Dendritic cell treated with granulocyte-macrophage colony-stimulating factor and Interleukin-4, amounts not matched to agents 40 ng/mL and 50 ng/mL, for 4 days (primary cell): Measurements from ENCODE around the gene ITPKB.
A peak's percentile ranks its signal among the peaks of the same experiment; 100 is the strongest.
"Not testable (repeated sequence)": the region's sequence is repeated elsewhere in the genome, so short reads cannot be mapped to it uniquely, and the experiment has no call there.

Experiments used
- H3K27ac Mint-ChIP-seq: one replicate; pipeline ENCODE4 v1.8.0; 2022; ENCODE audit warnings: mild to moderate bottlenecking, mixed read lengths
- H3K27me3 Mint-ChIP-seq: one replicate; pipeline ENCODE4 v1.8.0; 2022; ENCODE audit warnings: mild to moderate bottlenecking, mixed read lengths
- H3K36me3 Mint-ChIP-seq: one replicate; pipeline ENCODE4 v1.8.0; 2022; ENCODE audit warnings: low read depth, mixed read lengths
- H3K4me1 Mint-ChIP-seq: one replicate; pipeline ENCODE4 v1.8.0; 2022; ENCODE audit warnings: low read depth, mixed read lengths
- H3K4me3 Mint-ChIP-seq: one replicate; pipeline ENCODE4 v1.8.0; 2022; ENCODE audit warnings: mild to moderate bottlenecking, moderate library complexity, mixed read lengths
- H3K9me3 Mint-ChIP-seq: one replicate; pipeline ENCODE4 v1.8.0; 2022; ENCODE audit warnings: mixed read lengths
- intact Hi-C: fragments of 100-400 bp; cut with micrococcal nuclease; formaldehyde crosslinking; loops from one replicate; pipeline ENCODE4 v1.15.0; 2022

Gene ITPKB

DNA sequence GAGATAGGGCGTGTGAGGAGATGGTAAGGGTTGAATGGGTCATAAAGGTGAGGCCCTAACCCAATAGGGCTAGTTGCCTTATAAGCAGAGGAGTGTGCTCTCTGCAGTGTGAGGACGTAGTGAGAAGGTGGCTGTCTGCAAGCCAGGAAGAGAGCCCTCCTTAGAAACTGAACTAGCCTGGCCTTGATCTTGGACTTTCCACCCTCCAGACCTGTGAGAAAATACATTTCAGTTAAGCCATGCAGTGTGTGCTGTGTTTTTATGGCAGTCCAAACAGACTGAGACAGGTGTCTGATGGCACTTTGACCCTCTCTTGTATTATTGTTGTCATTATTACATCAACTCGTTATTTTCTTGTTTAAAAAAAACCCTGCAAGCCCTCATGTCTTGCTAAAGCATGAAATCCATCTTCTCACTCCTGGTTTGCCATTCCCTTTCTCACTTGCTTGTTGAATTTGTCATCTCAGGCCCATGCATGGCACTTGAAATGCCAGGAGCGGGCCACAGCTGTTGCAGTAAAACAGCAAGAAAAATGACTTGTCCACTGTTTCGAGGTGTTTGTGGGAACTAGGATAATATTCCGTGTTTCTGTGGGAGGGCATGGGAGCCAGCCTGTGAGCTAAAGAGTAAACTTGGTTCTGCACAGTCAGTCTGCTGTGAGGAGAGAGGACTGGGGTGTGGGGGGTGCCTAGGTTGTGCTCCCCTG is 111.9 kb downstream of the ITPKB start:
- Mint-ChIP-seq H3K4me3 (no peak overlapping the region), H3K9me3 (no peaks in the 10 kb centered on the region), H3K4me1 (peaks cover 35% of the 10 kb centered on the region), H3K36me3 (peaks cover 11% of the 10 kb centered on the region), H3K27ac (peak overlapping the region; percentile 60), H3K27me3 (peaks cover 7% of the 10 kb centered on the region)
- intact Hi-C loops: loop anchor here (5.0 kb wide), 1 partner anchor 75 kb away; no protein-coding TSS in a partner anchor

DNA sequence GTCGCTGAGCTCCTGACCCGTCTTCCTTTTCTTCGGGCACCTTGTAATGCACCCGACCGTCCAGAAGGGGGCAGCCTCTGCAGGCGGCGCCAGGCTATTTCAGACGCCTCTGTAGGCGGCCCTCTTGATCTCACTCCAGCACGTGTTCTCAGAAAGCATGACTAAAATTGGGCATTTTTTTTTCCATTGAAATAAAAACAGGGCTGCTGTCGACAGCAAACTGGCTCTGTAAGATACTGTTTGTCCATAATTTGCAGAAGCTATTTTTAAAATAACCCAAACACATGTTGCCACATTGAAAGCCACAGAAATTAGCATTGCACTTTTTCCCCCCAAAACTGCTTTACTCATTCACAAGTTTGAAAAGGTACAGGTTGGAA is 112.5 kb downstream of the ITPKB start:
- Mint-ChIP-seq H3K9me3 (no peaks in the 10 kb centered on the region), H3K27me3 (peaks cover 7% of the 10 kb centered on the region), H3K36me3 (peaks cover 4% of the 10 kb centered on the region), H3K27ac (peak overlapping the region; percentile 60), H3K4me1 (peaks cover 29% of the 10 kb centered on the region), H3K4me3 (no peak overlapping the region)
- intact Hi-C loops: loop anchor here (1.0 to 5.0 kb wide), 2 partner anchors 76 to 202 kb away; no protein-coding TSS in a partner anchor

DNA sequence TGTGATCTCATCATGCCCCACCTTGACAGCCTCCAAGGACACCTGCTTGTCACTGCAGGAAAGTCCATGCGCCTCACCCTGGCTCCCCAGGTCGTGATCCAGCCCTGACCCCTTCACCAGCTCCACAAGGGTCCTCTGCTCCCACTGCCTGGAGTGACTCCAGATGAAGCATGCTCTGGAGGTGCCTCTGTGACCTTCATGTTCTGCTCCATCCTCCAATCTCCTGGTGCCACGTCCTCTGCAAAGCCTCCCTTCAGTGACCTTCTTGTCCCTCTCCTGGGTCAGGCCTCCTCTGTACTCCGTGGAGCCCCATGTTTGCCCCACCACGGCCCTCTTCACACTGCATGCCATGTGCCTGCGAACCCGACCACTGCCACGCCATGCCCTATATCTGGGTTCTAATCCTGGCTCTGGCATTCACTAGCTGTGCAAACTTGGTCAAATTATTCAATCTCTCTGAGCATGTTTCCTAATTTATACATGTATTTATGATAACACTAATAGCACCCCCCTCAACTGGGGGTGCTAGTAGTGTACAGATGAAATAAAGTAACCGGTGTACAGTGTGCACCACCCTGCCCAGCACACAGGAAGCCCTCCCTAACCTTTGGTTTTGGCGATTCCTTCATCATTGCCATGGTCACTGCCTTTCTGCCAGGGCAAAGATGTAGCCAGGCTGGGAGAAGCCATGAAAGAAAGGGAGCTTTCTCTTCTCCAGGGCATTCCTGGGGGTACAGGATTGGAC is 113.1 kb downstream of the ITPKB start:
- H3K4me3 Mint-ChIP-seq: no peak overlapping the region

DNA sequence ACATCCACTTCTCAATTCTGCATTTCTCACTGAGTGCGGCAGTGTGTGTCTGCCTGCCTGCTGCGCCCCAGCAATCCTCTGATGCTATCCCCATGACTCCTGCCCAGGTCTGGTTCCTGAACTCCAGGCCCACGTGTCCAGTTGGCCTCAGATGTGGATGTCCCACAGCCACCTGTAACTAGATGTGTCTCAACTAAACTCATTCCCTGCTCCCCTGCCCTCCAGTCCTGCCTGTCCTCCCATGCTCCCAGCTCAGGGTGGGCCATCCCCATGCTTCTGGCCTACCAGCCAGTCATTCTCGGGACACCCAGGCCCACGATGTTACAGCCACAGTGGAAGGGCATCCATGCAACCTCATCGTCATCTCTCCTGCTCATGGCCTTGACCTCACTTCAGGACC is 113.8 kb downstream of the ITPKB start:
- Mint-ChIP-seq H3K27ac (no peak overlapping the region), H3K27me3 (peaks cover 7% of the 10 kb centered on the region), H3K4me1 (peaks cover 17% of the 10 kb centered on the region), H3K4me3 (no peak overlapping the region), H3K36me3 (no peaks in the 10 kb centered on the region), H3K9me3 (no peaks in the 10 kb centered on the region)
- intact Hi-C loops: loop anchor here (5.0 kb wide), 1 partner anchor 77 kb away; no protein-coding TSS in a partner anchor

More for the DNA sequence above, 113.1 kb downstream of the ITPKB start:
- Mint-ChIP-seq H3K27ac (no peak overlapping the region), H3K36me3 (no peaks in the 10 kb centered on the region), H3K9me3 (no peaks in the 10 kb centered on the region), H3K27me3 (peaks cover 7% of the 10 kb centered on the region), H3K4me1 (peaks cover 23% of the 10 kb centered on the region)
- intact Hi-C loops: loop anchor here (1.0 to 5.0 kb wide), 2 partner anchors 76 to 202 kb away; no protein-coding TSS in a partner anchor

DNA sequence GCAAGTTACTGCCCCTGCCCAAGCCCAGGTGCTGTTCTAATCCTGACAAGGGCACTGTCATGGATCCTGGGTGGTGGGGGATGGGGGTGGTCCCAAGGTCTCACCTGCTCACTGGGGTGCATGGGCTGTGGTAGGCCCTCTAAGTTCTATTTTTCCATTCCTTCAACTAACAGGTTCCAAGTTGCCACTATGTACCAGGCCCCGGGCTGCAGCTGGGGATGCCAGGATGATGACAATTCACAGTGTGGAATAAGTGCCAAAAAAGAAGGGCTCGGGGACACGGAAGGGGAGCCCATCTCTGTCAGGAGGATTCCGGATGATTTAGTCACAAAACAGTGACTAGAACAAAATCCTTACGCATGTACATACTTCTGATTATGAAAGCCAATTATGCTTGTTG is 114.6 kb downstream of the ITPKB start:
- Mint-ChIP-seq H3K4me1 (peaks cover 15% of the 10 kb centered on the region), H3K9me3 (no peaks in the 10 kb centered on the region), H3K27ac (no peak overlapping the region), H3K4me3 (no peak overlapping the region), H3K36me3 (no peaks in the 10 kb centered on the region), H3K27me3 (peaks cover 7% of the 10 kb centered on the region)
- intact Hi-C loops: no loop called here

DNA sequence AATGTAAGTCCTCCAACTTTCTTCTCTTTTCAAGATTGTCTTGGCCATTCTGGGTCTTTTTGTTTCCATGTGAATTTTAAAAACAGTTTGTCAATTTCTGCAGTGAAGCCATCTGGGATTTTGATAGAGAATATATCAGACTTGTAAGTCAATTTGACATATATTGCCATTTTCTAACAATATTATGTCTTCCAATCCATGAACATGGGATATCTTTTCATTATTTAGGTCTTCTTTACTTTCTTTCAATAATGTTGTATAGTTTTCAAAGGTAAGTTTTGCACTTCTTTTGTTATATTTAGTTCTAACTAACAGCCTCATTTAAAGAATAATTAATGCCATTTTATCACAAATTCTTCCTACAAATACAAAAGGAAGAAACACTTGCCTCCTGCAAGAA is 117.1 kb downstream of the ITPKB start:
- no peaks in the 10 kb centered on the region for H3K36me3 Mint-ChIP-seq
- H3K4me3 Mint-ChIP-seq: no peak overlapping the region
- H3K27ac Mint-ChIP-seq: no peak overlapping the region
- H3K4me1 Mint-ChIP-seq: peaks cover 5% of the 10 kb centered on the region
- H3K9me3 Mint-ChIP-seq: no peaks in the 10 kb centered on the region
- intact Hi-C loops: no loop called here
- peaks cover 11% of the 10 kb centered on the region for H3K27me3 Mint-ChIP-seq

DNA sequence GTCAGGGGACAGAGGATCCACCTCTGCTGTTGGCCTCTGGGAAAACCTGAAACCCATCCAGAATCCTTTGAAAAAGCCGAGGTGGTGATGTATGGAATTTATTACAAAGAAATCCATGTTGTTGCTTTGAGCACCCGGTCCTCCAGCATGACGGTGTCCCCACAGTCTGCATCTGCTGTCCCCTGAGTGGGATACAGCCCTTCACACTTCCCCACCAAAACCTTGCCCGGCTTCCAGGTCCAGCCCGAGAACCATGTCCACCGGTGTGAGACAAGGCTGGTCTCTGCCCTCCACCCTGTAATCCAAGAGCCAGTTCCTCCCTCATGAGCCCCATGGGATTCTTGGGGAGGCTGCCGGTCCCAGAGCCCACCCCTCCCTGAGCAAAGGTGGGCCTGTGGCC is 120.1 kb downstream of the ITPKB start:
- Mint-ChIP-seq H3K36me3 (no peaks in the 10 kb centered on the region), H3K4me3 (no peak overlapping the region), H3K9me3 (no peaks in the 10 kb centered on the region), H3K27ac (no peak overlapping the region), H3K27me3 (peaks cover 6% of the 10 kb centered on the region), H3K4me1 (no peaks in the 10 kb centered on the region)
- intact Hi-C loops: no loop called here

DNA sequence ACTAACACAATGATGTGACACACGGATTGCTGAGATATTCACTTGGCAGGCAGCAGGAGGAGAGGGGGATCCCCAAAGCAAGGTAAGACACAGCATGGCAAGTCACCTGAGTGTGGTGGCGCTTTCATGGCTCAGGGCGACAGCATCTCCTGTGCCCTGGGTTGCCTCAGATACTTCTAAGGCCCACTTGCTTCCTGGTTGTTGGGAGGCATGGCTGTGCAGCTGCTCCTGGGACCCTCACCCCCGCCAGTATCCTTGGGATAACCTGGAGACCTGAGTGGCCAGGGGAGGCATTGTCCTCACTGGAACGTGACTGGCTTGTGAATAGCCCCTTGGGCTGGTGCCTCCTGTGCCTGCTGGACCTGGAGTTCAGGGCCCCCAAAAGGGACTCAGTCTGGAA is 120.7 kb downstream of the ITPKB start:
- intact Hi-C loops: no loop called here
- Mint-ChIP-seq H3K4me3 (no peak overlapping the region), H3K27me3 (peaks cover 6% of the 10 kb centered on the region), H3K27ac (no peak overlapping the region), H3K4me1 (no peaks in the 10 kb centered on the region), H3K36me3 (no peaks in the 10 kb centered on the region), H3K9me3 (no peaks in the 10 kb centered on the region)

DNA sequence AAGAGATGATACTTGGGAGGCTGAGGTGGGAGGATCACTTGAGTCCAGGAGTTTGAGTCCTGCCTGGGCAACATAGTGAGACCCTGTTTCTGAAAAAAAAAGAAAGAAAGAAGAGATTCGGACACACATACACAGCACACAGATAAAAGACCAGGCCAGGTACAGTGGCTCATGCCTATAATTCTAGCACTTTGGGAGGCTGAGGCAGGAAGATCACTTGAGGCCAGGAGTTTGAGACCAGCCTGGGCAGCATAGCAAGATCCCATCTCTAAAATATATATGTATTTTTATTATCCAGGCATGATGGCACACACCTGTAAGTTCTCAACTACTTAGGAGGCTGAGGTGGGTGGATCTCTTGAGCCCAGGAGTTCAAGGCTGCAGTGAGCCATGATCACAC is 121.4 kb downstream of the ITPKB start:
- H3K36me3 Mint-ChIP-seq, H3K4me3 Mint-ChIP-seq, H3K27me3 Mint-ChIP-seq, intact Hi-C loops, H3K27ac Mint-ChIP-seq, H3K9me3 Mint-ChIP-seq, H3K4me1 Mint-ChIP-seq: not testable (repeated sequence)

DNA sequence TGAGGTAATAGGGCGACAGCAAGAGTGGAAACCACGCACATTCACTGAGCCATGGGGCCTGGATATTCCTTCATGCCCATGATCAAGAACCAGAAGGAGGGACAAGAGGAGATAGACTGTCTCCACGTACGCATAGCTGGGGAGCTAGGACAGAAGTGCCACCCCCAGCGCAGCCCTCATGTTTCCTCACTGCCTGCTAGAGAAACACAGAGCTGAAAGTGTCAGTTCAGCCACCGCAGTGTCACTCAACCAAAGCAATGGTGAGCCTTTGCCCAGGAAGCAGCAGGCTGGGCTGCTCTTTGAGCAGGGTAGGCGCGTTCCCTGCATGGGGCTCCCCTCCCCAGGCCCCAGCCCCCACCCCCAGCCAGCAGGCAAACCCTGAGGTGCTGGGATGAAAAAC is 122.0 kb downstream of the ITPKB start:
- no peaks in the 10 kb centered on the region for H3K4me1 Mint-ChIP-seq
- no peaks in the 10 kb centered on the region for H3K36me3 Mint-ChIP-seq
- H3K9me3 Mint-ChIP-seq: no peaks in the 10 kb centered on the region
- intact Hi-C loops: no loop called here
- peaks cover 6% of the 10 kb centered on the region for H3K27me3 Mint-ChIP-seq
- no peak overlapping the region for H3K4me3 Mint-ChIP-seq
- H3K27ac Mint-ChIP-seq: no peak overlapping the region

DNA sequence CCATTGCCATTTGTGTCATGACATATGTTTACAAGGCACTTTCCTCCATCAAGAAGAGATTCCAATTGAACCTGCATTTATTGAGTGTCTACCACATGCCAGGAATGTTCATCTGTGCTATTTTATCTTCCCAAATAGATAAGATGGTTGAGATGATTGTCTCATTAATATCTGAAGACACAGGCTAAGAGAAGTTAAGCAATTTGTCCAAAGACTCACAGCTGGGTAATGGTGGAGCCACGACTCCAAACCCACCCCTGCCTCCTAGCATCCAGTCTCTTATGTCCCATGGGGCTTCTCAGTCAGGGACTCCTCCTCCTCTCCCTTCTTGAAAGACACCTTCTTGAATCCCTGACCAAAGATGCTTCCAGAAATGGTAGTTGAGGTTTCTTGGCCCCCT is 122.4 kb downstream of the ITPKB start:
- intact Hi-C loops: no loop called here
- Mint-ChIP-seq H3K4me1 (no peaks in the 10 kb centered on the region), H3K36me3 (no peaks in the 10 kb centered on the region), H3K9me3 (no peaks in the 10 kb centered on the region), H3K4me3 (no peak overlapping the region), H3K27me3 (peaks cover 6% of the 10 kb centered on the region), H3K27ac (no peak overlapping the region)

DNA sequence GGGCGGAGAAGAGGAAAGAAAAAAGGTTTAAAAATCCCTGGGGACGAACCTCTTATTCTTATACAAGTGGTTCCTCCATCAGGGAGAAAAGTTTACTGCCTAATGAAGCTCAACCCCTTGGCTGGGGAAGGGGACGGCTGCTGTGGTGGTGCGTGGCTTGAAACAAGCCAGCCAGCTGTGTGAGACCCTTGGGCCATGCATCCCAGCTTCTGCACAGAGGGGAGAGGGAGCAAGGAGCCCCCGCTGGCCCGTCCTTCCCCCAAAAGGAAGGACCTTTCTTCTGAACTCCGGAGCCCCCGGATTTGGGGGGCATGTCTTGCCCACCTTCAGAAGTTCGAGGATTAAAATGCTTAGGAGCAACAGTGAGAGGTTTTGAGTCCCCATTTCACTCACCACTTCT is 123.2 kb downstream of the ITPKB start:
- H3K27ac Mint-ChIP-seq: no peak overlapping the region
- intact Hi-C loops: no loop called here
- no peaks in the 10 kb centered on the region for H3K9me3 Mint-ChIP-seq
- no peak overlapping the region for H3K4me3 Mint-ChIP-seq
- no peaks in the 10 kb centered on the region for H3K4me1 Mint-ChIP-seq
- H3K36me3 Mint-ChIP-seq: no peaks in the 10 kb centered on the region
- H3K27me3 Mint-ChIP-seq: peaks cover 6% of the 10 kb centered on the region

DNA sequence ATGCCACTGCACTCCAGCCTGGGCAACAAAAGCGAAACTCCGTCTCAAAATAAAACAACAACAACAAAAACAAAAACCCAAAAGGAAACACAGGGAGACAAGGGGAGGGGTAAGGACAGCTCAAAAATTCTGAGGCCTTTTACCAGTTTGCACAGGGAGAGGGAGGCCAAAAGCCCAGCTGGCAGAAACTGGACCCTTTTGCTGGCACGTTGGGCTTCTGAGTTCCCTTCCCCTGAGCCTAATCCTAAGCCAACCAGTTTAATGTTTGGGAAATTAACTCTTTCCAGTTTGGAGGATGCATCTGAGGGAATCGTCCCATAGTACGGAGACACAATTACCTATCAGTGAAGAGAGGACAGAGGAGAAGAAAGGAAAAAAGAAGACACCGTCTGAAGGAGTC is 127.1 kb downstream of the ITPKB start:
- H3K4me1 Mint-ChIP-seq, H3K27ac Mint-ChIP-seq, H3K4me3 Mint-ChIP-seq, H3K36me3 Mint-ChIP-seq, H3K9me3 Mint-ChIP-seq, intact Hi-C loops, H3K27me3 Mint-ChIP-seq: not testable (repeated sequence)

DNA sequence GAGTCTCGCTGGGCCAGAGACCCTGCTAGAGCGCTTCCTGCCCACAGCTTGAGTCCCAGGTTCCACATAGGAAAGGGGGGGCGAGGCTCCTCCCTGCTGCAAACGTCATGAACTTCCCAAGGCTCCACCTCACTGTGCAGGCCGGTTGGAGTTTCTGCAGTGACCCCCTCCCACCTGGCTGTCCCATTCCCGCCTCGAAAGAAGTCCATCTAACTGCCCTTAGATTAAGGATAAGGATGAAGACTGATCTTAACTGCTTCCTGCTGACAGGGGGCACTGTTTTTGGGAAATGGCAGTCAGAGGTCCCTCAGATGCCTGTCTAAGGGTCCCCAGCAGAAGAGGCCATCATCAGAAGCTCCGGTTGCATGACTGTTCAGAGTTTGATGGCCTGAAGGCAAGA is 127.8 kb downstream of the ITPKB start:
- H3K9me3 Mint-ChIP-seq: no peaks in the 10 kb centered on the region
- no peak overlapping the region for H3K4me3 Mint-ChIP-seq
- H3K4me1 Mint-ChIP-seq: no peaks in the 10 kb centered on the region
- no peak overlapping the region for H3K27ac Mint-ChIP-seq
- H3K36me3 Mint-ChIP-seq: no peaks in the 10 kb centered on the region
- intact Hi-C loops: no loop called here
- H3K27me3 Mint-ChIP-seq: peaks cover 7% of the 10 kb centered on the region
